Lower leg skin (tissue), 3 donors: ENCODE data around the gene ZNF444.

Experiments used
- POLR2A ChIP-seq, 2 donors: fragments of 450-650 bp; IDR thresholded peaks; one replicate each; pipeline ENCODE4 v1.6.1; 2016 to 2017; ENCODE audit warnings: antibody characterized with exemption in 2 of 2, mild to moderate bottlenecking in 1 of 2, moderate library complexity in 1 of 2
- TF ChIP-seq, protein P1 (sequence below), 3 donors: fragments of 450-650 bp; IDR thresholded peaks; one replicate each; pipeline ENCODE4 v1.5.1; 2016; ENCODE audit warnings: antibody characterized with exemption in 3 of 3, mild to moderate bottlenecking in 3 of 3, moderate library complexity in 2 of 3

DNA sequence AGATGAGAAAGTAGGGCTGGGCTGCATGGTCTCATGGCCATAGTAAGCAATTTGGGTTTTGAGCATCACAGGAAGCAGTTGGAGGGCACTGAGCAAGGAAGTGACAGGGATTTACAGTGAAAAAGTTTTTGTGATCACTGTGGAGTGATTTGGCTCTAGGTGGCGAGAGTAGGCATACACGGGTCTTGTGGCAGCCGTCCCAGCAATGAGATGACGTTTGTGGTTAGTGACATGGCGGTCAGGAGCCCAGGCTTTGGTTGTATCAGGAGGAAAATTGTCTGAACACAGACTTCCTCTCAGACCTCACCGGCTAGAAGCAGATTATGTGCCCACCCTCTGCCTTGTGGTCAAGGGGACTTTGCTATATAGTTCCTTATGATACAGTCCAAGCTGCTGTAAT lies 3.3 kb downstream of the ZNF444 start:
- TF ChIP-seq POLR2A (IDR thresholded peaks at IDR 0.05): no peak
- TF ChIP-seq, protein P1, sequence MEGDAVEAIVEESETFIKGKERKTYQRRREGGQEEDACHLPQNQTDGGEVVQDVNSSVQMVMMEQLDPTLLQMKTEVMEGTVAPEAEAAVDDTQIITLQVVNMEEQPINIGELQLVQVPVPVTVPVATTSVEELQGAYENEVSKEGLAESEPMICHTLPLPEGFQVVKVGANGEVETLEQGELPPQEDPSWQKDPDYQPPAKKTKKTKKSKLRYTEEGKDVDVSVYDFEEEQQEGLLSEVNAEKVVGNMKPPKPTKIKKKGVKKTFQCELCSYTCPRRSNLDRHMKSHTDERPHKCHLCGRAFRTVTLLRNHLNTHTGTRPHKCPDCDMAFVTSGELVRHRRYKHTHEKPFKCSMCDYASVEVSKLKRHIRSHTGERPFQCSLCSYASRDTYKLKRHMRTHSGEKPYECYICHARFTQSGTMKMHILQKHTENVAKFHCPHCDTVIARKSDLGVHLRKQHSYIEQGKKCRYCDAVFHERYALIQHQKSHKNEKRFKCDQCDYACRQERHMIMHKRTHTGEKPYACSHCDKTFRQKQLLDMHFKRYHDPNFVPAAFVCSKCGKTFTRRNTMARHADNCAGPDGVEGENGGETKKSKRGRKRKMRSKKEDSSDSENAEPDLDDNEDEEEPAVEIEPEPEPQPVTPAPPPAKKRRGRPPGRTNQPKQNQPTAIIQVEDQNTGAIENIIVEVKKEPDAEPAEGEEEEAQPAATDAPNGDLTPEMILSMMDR (IDR thresholded peaks at IDR 0.05): no peak
